ENCODE measurements around the gene OR7A17. TPM values are rescaled to one million over a fixed set of nuclear protein-coding genes. Genes with fewer than 3 reads are reported as not detected.

Gene OR7A17
- total RNA-seq, 1 experiment from 2014 or later = not detected

DNA sequence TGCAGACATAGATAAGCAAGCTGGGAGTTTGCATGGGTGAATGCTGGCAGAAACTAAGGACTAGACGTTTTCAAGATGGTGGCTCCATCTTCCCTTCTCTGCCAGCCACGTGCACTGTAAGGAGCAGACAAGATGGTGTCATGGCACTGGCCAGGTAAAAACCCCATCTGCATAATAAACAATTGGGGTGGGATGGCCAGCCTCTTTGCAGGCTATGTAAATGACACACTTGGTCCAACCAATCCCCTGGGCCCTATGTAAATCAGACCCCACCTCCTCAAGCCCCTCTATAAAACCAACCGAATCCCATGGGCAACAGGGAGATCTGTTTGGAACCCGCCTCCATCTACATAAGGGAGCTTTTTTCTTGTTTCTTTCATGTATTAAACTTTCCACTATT is 48.5 kb downstream of the OR7A17 start:
- peaks cover 13% of the 10 kb centered on the region for H3K4me1 Mint-ChIP-seq
- DNase-seq (ENCODE audit: low spot score) = no peak
- H3K27ac Mint-ChIP-seq = no peak overlapping the region
- TF ChIP-seq, protein P1, sequence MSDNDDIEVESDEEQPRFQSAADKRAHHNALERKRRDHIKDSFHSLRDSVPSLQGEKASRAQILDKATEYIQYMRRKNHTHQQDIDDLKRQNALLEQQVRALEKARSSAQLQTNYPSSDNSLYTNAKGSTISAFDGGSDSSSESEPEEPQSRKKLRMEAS (CRISPR knock-in tag; IDR thresholded peaks at IDR 0.05) = no peak
- TF ChIP-seq OVOL2 (CRISPR knock-in tag; IDR thresholded peaks at IDR 0.05; ENCODE audit: borderline replicate concordance) (no peak), ZNF263 (CRISPR knock-in tag; IDR thresholded peaks at IDR 0.05; ENCODE audit: low read depth) (no peak), ZNF121 (CRISPR knock-in tag; IDR thresholded peaks at IDR 0.05) (no peak), SP1 (CRISPR knock-in tag; conservative IDR thresholded peaks at IDR 0.05) (no peak), ESRRA (CRISPR knock-in tag; IDR thresholded peaks at IDR 0.05; ENCODE audit: borderline replicate concordance) (no peak), RORB (CRISPR knock-in tag; IDR thresholded peaks at IDR 0.05) (no peak)
- TF ChIP-seq, protein P2, sequence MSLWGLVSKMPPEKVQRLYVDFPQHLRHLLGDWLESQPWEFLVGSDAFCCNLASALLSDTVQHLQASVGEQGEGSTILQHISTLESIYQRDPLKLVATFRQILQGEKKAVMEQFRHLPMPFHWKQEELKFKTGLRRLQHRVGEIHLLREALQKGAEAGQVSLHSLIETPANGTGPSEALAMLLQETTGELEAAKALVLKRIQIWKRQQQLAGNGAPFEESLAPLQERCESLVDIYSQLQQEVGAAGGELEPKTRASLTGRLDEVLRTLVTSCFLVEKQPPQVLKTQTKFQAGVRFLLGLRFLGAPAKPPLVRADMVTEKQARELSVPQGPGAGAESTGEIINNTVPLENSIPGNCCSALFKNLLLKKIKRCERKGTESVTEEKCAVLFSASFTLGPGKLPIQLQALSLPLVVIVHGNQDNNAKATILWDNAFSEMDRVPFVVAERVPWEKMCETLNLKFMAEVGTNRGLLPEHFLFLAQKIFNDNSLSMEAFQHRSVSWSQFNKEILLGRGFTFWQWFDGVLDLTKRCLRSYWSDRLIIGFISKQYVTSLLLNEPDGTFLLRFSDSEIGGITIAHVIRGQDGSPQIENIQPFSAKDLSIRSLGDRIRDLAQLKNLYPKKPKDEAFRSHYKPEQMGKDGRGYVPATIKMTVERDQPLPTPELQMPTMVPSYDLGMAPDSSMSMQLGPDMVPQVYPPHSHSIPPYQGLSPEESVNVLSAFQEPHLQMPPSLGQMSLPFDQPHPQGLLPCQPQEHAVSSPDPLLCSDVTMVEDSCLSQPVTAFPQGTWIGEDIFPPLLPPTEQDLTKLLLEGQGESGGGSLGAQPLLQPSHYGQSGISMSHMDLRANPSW (CRISPR knock-in tag; conservative IDR thresholded peaks at IDR 0.05; ENCODE audit: low read depth) = no peak
- TF ChIP-seq, protein P3, sequence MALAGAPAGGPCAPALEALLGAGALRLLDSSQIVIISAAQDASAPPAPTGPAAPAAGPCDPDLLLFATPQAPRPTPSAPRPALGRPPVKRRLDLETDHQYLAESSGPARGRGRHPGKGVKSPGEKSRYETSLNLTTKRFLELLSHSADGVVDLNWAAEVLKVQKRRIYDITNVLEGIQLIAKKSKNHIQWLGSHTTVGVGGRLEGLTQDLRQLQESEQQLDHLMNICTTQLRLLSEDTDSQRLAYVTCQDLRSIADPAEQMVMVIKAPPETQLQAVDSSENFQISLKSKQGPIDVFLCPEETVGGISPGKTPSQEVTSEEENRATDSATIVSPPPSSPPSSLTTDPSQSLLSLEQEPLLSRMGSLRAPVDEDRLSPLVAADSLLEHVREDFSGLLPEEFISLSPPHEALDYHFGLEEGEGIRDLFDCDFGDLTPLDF (CRISPR knock-in tag; IDR thresholded peaks at IDR 0.05) = no peak
- TF ChIP-seq, protein P4, sequence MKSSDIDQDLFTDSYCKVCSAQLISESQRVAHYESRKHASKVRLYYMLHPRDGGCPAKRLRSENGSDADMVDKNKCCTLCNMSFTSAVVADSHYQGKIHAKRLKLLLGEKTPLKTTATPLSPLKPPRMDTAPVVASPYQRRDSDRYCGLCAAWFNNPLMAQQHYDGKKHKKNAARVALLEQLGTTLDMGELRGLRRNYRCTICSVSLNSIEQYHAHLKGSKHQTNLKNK (CRISPR knock-in tag; IDR thresholded peaks at IDR 0.05) = no peak
- ChIA-PET POLR2A (no interaction called here), CTCF (interaction anchor here (2.3 kb wide), 1 partner anchor 51 kb away, joined by 10 read pairs; no protein-coding TSS in a partner anchor)
- peaks cover 27% of the 10 kb centered on the region for H3K9me3 Mint-ChIP-seq
- H3K36me3 Mint-ChIP-seq = no peaks in the 10 kb centered on the region
- peak; percentile 59 for ATAC-seq
- H3K4me3 Mint-ChIP-seq = no peak overlapping the region
- peaks cover 11% of the 10 kb centered on the region for H3K27me3 Mint-ChIP-seq (ENCODE audit: low read depth)

DNA sequence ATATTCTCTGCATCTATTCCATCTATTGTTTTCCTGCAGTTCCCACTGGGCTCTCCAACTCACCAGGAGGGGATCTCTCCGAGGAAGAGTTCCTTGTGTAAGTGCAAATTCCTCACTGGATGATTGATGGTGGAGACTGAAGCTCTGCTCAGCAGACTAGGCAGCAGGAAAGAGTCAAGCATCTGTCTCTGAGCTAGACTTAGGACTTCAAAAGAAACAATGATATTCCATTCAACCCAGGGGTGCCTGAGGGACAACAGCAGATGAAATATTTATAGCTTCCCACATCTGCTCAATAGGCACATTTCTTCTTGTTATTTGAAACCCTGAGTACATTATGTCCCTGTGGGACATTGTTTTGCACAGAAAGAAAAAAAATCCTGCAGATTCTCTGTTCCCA is 50.9 kb downstream of the OR7A17 start, which contains the start of the genes OR7A5 and OR7C1:
TSS of gene OR7A5 (minus strand) at position 175 of the 400 bp plus-strand sequence. CDS start 6,944 bp downstream, outside the sequence.
TSS of gene OR7C1 (minus strand) at position 175 of the 400 bp plus-strand sequence. CDS start 35,049 bp downstream, outside the sequence.
- Mint-ChIP-seq H3K4me3 (no peak within 1 kb of the TSS), H3K27ac (peak within 1 kb of the TSS; percentile 39), H3K4me1 (peaks cover 13% of the 10 kb centered on the region), H3K36me3 (0 out of 2 replicates have a peak, but pooled peaks cover 3% of the 10 kb centered on the region), H3K27me3 (ENCODE audit: low read depth) (peaks cover 3% of the 10 kb centered on the region), H3K9me3 (peaks cover 37% of the 10 kb centered on the region)
- ChIA-PET CTCF (interaction anchor here (0.8 kb wide), 1 partner anchor 49 kb away, joined by 3 read pairs; no protein-coding TSS in a partner anchor), POLR2A (no interaction called here)
- ATAC-seq = peak; percentile 59
- TF ChIP-seq ZNF671 (CRISPR knock-in tag; IDR thresholded peaks at IDR 0.05) (no peak), GRHL2 (CRISPR knock-in tag; IDR thresholded peaks at IDR 0.05; ENCODE audit: insufficient replicate concordance, severe bottlenecking) (no peak), ZNF263 (CRISPR knock-in tag; IDR thresholded peaks at IDR 0.05; ENCODE audit: low read depth) (no peak), SP1 (CRISPR knock-in tag; conservative IDR thresholded peaks at IDR 0.05) (no peak), FOXJ3 (CRISPR knock-in tag; IDR thresholded peaks at IDR 0.05; ENCODE audit: borderline replicate concordance) (no peak), FOXP1 (CRISPR knock-in tag; IDR thresholded peaks at IDR 0.05; ENCODE audit: borderline replicate concordance) (no peak), ZNF138 (CRISPR knock-in tag; conservative IDR thresholded peaks at IDR 0.05) (no peak), ZNF219 (CRISPR knock-in tag; IDR thresholded peaks at IDR 0.05; ENCODE audit: borderline replicate concordance) (no peak), SOX15 (CRISPR knock-in tag; IDR thresholded peaks at IDR 0.05) (no peak), ZNF423 (CRISPR knock-in tag; IDR thresholded peaks at IDR 0.05) (no peak), MXD4 (CRISPR knock-in tag; IDR thresholded peaks at IDR 0.05; ENCODE audit: borderline replicate concordance) (no peak)
- TF ChIP-seq, protein P5, sequence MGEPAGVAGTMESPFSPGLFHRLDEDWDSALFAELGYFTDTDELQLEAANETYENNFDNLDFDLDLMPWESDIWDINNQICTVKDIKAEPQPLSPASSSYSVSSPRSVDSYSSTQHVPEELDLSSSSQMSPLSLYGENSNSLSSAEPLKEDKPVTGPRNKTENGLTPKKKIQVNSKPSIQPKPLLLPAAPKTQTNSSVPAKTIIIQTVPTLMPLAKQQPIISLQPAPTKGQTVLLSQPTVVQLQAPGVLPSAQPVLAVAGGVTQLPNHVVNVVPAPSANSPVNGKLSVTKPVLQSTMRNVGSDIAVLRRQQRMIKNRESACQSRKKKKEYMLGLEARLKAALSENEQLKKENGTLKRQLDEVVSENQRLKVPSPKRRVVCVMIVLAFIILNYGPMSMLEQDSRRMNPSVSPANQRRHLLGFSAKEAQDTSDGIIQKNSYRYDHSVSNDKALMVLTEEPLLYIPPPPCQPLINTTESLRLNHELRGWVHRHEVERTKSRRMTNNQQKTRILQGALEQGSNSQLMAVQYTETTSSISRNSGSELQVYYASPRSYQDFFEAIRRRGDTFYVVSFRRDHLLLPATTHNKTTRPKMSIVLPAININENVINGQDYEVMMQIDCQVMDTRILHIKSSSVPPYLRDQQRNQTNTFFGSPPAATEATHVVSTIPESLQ (CRISPR knock-in tag; IDR thresholded peaks at IDR 0.05) = no peak
- DNase-seq (ENCODE audit: low spot score) = no peak
